ENCODE measurements around the gene EFNB3.

The EFNB3 gene

GRCh38 chr17:7754656-7755055, 49.7 kb downstream of the EFNB3 start:
- DNase-seq (ENCODE audit: low read depth) = no peak
- TF ChIP-seq CTCF (conservative IDR thresholded peaks at IDR 0.05; ENCODE audit: low read depth, low read length) = no peak

GRCh38 chr17:7755095-7755890, 50.3 kb downstream of the EFNB3 start:
- DNase-seq (ENCODE audit: low read depth) = no peak
- TF ChIP-seq CTCF (conservative IDR thresholded peaks at IDR 0.05; ENCODE audit: low read depth, low read length) = no peak
- H3K4me3 ChIP-seq (ENCODE audit: low read length) = no peak overlapping the region

More at GRCh38 chr17:7754656-7755055, 49.7 kb downstream of the EFNB3 start:
- no peak overlapping the region for H3K4me3 ChIP-seq (ENCODE audit: low read length)

- DNase-seq (ENCODE audit: low read depth) = no peak
- H3K4me3 ChIP-seq (ENCODE audit: low read length) = no peak overlapping the region
- no peak for TF ChIP-seq CTCF (conservative IDR thresholded peaks at IDR 0.05; ENCODE audit: low read depth, low read length)
Observed at GRCh38 chr17:7756968-7757367, 52.0 kb downstream of the EFNB3 start.
